ENCODE measurements around the gene KCNT2. TPM values are rescaled to one million over a fixed set of nuclear protein-coding genes. Genes with fewer than 3 reads are reported as not detected.
A peak's percentile ranks its signal among the peaks of the same experiment; 100 is the strongest.

Gene KCNT2
- total RNA-seq, 2 experiments from 2014 or later = not detected

GRCh38 chr1:196376630-196377328 lies 231.5 kb downstream of the KCNT2 start:
- CTCF ChIA-PET = no interaction called here
- H3K36me3 Mint-ChIP-seq (ENCODE audit: low read depth) = no peaks in the 10 kb centered on the region

GRCh38 chr1:196373798-196374197 lies 234.4 kb downstream of the KCNT2 start:
- Mint-ChIP-seq H3K4me1 (ENCODE audit: low read depth) (no peaks in the 10 kb centered on the region), H3K4me3 (no peak overlapping the region), H3K27ac (no peak overlapping the region), H3K27me3 (no peaks in the 10 kb centered on the region), H3K9me3 (no peaks in the 10 kb centered on the region), H3K36me3 (ENCODE audit: low read depth) (no peaks in the 10 kb centered on the region)
- ATAC-seq (no peak), DNase-seq (no peak)
- intact Hi-C loops (cut with micrococcal nuclease) = no loop called here
- ChIA-PET CTCF (interaction anchor here (1.1 kb wide), 1 partner anchor 9 kb away, joined by 3 read pairs; no protein-coding TSS in a partner anchor), POLR2A (no interaction called here)
- TF ChIP-seq, protein P1, sequence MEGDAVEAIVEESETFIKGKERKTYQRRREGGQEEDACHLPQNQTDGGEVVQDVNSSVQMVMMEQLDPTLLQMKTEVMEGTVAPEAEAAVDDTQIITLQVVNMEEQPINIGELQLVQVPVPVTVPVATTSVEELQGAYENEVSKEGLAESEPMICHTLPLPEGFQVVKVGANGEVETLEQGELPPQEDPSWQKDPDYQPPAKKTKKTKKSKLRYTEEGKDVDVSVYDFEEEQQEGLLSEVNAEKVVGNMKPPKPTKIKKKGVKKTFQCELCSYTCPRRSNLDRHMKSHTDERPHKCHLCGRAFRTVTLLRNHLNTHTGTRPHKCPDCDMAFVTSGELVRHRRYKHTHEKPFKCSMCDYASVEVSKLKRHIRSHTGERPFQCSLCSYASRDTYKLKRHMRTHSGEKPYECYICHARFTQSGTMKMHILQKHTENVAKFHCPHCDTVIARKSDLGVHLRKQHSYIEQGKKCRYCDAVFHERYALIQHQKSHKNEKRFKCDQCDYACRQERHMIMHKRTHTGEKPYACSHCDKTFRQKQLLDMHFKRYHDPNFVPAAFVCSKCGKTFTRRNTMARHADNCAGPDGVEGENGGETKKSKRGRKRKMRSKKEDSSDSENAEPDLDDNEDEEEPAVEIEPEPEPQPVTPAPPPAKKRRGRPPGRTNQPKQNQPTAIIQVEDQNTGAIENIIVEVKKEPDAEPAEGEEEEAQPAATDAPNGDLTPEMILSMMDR (IDR thresholded peaks at IDR 0.05) = no peak

More at GRCh38 chr1:196376630-196377328, 231.5 kb downstream of the KCNT2 start:
- Mint-ChIP-seq H3K4me3 (no peak overlapping the region), H3K27ac (no peak overlapping the region), H3K9me3 (no peaks in the 10 kb centered on the region), H3K4me1 (ENCODE audit: low read depth) (no peaks in the 10 kb centered on the region), H3K27me3 (no peaks in the 10 kb centered on the region)
- POLR2A ChIA-PET = no interaction called here
- TF ChIP-seq, protein P1 (IDR thresholded peaks at IDR 0.05) = no peak
- DNase-seq = no peak
- intact Hi-C loops (cut with micrococcal nuclease) = no loop called here
- ATAC-seq = no peak

DNA sequence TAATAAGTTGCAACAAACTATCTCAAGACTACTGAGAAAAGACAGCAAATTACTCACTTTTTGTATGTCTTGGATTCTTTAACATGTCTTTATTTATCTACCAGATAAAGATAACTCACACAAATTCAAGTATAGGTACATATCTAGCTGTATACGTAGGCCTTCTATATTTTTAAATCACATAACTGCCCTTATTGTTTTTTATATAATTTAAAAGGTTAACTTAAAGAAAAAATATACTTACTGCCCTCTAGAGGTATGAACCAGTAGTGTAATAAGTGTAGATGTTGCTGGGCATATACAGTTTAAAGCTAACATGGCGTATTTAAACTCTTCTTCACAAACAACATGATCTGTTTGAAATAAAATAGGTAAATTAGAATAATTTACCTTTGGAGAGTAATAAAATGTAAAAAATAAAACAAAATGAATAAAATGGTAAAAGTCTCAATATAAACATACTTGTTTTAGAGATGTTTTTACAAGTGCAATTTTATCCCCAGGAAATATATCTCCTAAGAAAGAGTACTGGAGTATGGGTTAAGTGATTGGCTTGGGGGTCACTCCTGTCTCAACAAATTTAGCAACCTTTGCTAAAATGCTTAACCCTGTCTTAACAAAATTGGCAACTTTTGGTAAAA lies 235.2 kb downstream of the KCNT2 start:
- no peak overlapping the region for H3K4me3 Mint-ChIP-seq
- no peaks in the 10 kb centered on the region for H3K36me3 Mint-ChIP-seq (ENCODE audit: low read depth)
- ChIA-PET POLR2A (no interaction called here), CTCF (interaction anchor here (1.0 to 1.1 kb wide), 2 partner anchors 10 to 12 kb away, joined by 3 to 5 read pairs; no protein-coding TSS in a partner anchor)
- H3K27ac Mint-ChIP-seq = no peak overlapping the region
- H3K9me3 Mint-ChIP-seq = no peaks in the 10 kb centered on the region
- H3K4me1 Mint-ChIP-seq (ENCODE audit: low read depth) = no peaks in the 10 kb centered on the region
- ATAC-seq (no peak), DNase-seq (no peak)
- intact Hi-C loops (cut with micrococcal nuclease) = no loop called here
- TF ChIP-seq, protein P1 (IDR thresholded peaks at IDR 0.05) = peak; percentile 60
- H3K27me3 Mint-ChIP-seq = no peaks in the 10 kb centered on the region

GRCh38 chr1:196367838-196368237 lies 240.4 kb downstream of the KCNT2 start:
- H3K36me3 Mint-ChIP-seq (ENCODE audit: low read depth) = no peaks in the 10 kb centered on the region
- no peaks in the 10 kb centered on the region for H3K4me1 Mint-ChIP-seq (ENCODE audit: low read depth)
- no peak overlapping the region for H3K27ac Mint-ChIP-seq
- TF ChIP-seq, protein P1 (IDR thresholded peaks at IDR 0.05) = no peak
- no peak overlapping the region for H3K4me3 Mint-ChIP-seq
- POLR2A ChIA-PET = no interaction called here
- CTCF ChIA-PET = no interaction called here
- no peak for DNase-seq
- intact Hi-C loops (cut with micrococcal nuclease) = loop anchor here (10.0 kb wide), 1 partner anchor 297 kb away; no protein-coding TSS in a partner anchor
- no peak for ATAC-seq
- H3K27me3 Mint-ChIP-seq = no peaks in the 10 kb centered on the region
- no peaks in the 10 kb centered on the region for H3K9me3 Mint-ChIP-seq
